ENCODE results near the gene SLC25A29. TPM values are rescaled to one million over a fixed set of nuclear protein-coding genes. Genes with fewer than 3 reads are reported as not detected.

Gene SLC25A29
- total and polyA plus RNA-seq, 2 of the 13 experiments (the other 11 are each of a cell fraction or from before 2014, with no cell fraction given): 12.2 to 17.2 TPM

DNA sequence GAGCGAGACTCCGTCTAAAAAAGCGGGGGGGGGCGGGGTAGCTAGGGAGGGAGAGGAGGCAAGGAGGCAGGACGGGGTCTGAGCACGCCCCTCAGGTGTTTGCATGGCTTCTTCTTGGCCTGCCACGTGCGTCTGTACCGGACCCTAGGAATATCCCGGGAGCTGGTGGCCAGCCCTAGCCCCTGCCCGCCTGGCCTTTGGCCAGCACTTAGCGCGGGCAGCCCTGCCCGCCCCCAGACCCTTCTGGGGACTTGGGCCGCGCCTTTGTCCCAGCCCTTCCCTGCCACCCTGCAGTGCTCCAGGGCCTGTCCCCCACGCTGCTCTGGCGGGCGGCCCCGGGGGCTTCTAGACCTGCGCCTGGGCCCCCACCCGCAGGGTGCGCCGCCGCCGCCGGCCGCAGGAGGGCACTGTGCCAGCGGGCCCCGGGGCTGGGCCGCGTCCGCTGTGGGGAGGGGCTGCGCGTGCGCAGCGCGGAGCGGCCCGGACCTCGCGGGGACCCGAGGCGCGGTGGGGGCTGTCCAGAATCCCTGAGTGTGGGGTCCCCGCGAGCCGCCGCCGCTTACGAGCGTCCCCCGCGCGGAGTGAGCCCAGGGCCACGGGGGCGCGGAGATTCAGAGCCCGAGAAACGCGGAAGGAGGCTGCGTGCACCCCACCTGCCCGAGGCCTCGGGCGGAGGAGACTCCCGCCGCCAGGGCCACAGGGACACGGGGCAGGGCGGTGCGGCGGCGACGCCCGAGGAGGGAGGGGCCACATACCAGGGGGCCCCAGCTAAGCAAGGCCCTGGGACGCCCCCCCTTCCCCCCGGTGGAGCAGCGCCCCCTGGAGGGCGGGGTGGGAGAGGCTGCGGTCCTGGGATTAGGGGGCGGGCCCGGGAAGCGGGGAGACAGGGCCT lies 21.0 kb downstream of the SLC25A29 start (continued):
- TF ChIP-seq, protein P1, sequence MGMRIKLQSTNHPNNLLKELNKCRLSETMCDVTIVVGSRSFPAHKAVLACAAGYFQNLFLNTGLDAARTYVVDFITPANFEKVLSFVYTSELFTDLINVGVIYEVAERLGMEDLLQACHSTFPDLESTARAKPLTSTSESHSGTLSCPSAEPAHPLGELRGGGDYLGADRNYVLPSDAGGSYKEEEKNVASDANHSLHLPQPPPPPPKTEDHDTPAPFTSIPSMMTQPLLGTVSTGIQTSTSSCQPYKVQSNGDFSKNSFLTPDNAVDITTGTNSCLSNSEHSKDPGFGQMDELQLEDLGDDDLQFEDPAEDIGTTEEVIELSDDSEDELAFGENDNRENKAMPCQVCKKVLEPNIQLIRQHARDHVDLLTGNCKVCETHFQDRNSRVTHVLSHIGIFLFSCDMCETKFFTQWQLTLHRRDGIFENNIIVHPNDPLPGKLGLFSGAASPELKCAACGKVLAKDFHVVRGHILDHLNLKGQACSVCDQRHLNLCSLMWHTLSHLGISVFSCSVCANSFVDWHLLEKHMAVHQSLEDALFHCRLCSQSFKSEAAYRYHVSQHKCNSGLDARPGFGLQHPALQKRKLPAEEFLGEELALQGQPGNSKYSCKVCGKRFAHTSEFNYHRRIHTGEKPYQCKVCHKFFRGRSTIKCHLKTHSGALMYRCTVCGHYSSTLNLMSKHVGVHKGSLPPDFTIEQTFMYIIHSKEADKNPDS (CRISPR knock-in tag; IDR thresholded peaks at IDR 0.05): no peak
- TF ChIP-seq, protein P2, sequence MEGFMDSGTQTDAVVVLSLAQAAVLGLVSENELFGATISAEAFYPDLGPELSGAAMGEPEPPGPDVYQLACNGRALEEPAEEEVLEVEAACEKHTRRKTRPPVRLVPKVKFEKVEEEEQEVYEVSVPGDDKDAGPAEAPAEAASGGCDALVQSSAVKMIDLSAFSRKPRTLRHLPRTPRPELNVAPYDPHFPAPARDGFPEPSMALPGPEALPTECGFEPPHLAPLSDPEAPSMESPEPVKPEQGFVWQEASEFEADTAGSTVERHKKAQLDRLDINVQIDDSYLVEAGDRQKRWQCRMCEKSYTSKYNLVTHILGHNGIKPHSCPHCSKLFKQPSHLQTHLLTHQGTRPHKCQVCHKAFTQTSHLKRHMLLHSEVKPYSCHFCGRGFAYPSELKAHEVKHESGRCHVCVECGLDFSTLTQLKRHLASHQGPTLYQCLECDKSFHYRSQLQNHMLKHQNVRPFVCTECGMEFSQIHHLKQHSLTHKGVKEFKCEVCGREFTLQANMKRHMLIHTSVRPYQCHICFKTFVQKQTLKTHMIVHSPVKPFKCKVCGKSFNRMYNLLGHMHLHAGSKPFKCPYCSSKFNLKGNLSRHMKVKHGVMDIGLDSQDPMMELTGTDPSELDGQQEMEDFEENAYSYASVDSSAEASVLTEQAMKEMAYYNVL (CRISPR knock-in tag; IDR thresholded peaks at IDR 0.05; ENCODE audit: borderline replicate concordance): no peak
- TF ChIP-seq NFE2 (CRISPR knock-in tag; IDR thresholded peaks at IDR 0.05): 0 out of 2 replicates have a peak, but pooled peaks have one; percentile 16
- TF ChIP-seq HES4 (CRISPR knock-in tag; IDR thresholded peaks at IDR 0.05; ENCODE audit: borderline replicate concordance): peak; percentile 56; the same call in 1 of the 2 replicates
- no peak for TF ChIP-seq CHD4 (IDR thresholded peaks at IDR 0.05; ENCODE audit: borderline replicate concordance, low read length)
- TF ChIP-seq, protein P3, sequence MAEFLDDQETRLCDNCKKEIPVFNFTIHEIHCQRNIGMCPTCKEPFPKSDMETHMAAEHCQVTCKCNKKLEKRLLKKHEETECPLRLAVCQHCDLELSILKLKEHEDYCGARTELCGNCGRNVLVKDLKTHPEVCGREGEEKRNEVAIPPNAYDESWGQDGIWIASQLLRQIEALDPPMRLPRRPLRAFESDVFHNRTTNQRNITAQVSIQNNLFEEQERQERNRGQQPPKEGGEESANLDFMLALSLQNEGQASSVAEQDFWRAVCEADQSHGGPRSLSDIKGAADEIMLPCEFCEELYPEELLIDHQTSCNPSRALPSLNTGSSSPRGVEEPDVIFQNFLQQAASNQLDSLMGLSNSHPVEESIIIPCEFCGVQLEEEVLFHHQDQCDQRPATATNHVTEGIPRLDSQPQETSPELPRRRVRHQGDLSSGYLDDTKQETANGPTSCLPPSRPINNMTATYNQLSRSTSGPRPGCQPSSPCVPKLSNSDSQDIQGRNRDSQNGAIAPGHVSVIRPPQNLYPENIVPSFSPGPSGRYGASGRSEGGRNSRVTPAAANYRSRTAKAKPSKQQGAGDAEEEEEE (CRISPR knock-in tag; IDR thresholded peaks at IDR 0.05; ENCODE audit: borderline replicate concordance): no peak
- TF ChIP-seq ARNTL (CRISPR knock-in tag; IDR thresholded peaks at IDR 0.05): 0 out of 2 replicates have a peak, but pooled peaks have one; percentile 30
- TF ChIP-seq, protein P4, sequence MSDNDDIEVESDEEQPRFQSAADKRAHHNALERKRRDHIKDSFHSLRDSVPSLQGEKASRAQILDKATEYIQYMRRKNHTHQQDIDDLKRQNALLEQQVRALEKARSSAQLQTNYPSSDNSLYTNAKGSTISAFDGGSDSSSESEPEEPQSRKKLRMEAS (IDR thresholded peaks at IDR 0.05): peak; percentile 91
- TF ChIP-seq, protein P5, sequence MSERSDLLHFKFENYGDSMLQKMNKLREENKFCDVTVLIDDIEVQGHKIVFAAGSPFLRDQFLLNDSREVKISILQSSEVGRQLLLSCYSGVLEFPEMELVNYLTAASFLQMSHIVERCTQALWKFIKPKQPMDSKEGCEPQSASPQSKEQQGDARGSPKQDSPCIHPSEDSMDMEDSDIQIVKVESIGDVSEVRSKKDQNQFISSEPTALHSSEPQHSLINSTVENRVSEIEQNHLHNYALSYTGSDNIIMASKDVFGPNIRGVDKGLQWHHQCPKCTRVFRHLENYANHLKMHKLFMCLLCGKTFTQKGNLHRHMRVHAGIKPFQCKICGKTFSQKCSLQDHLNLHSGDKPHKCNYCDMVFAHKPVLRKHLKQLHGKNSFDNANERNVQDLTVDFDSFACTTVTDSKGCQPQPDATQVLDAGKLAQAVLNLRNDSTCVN (CRISPR knock-in tag; IDR thresholded peaks at IDR 0.05; ENCODE audit: borderline replicate concordance): no peak
- no peak for TF ChIP-seq SOX5 (CRISPR knock-in tag; IDR thresholded peaks at IDR 0.05; ENCODE audit: borderline replicate concordance)
- 0 out of 2 replicates have a peak, but pooled peaks have one; percentile 25 for TF ChIP-seq SP5 (CRISPR knock-in tag; IDR thresholded peaks at IDR 0.05; ENCODE audit: borderline replicate concordance, low read depth)
- TF ChIP-seq, protein P6, sequence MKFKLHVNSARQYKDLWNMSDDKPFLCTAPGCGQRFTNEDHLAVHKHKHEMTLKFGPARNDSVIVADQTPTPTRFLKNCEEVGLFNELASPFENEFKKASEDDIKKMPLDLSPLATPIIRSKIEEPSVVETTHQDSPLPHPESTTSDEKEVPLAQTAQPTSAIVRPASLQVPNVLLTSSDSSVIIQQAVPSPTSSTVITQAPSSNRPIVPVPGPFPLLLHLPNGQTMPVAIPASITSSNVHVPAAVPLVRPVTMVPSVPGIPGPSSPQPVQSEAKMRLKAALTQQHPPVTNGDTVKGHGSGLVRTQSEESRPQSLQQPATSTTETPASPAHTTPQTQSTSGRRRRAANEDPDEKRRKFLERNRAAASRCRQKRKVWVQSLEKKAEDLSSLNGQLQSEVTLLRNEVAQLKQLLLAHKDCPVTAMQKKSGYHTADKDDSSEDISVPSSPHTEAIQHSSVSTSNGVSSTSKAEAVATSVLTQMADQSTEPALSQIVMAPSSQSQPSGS (CRISPR knock-in tag; IDR thresholded peaks at IDR 0.05): no peak
- TF ChIP-seq, protein P7, sequence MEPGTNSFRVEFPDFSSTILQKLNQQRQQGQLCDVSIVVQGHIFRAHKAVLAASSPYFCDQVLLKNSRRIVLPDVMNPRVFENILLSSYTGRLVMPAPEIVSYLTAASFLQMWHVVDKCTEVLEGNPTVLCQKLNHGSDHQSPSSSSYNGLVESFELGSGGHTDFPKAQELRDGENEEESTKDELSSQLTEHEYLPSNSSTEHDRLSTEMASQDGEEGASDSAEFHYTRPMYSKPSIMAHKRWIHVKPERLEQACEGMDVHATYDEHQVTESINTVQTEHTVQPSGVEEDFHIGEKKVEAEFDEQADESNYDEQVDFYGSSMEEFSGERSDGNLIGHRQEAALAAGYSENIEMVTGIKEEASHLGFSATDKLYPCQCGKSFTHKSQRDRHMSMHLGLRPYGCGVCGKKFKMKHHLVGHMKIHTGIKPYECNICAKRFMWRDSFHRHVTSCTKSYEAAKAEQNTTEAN (CRISPR knock-in tag; conservative IDR thresholded peaks at IDR 0.05): peak; percentile 60
- TF ChIP-seq SRSF1 (optimal IDR thresholded peaks at IDR 0.05; ENCODE audit: low read depth, low read length): peak; percentile 76
- TF ChIP-seq ERF (CRISPR knock-in tag; IDR thresholded peaks at IDR 0.05): peak; percentile 70; the same call in 1 of the 2 replicates
- no peak for TF ChIP-seq CBX2 (IDR thresholded peaks at IDR 0.05; ENCODE audit: low read depth, low read length)
- peak; percentile 25; the same call in 1 of the 2 replicates for TF ChIP-seq CBX2 (CRISPR knock-in tag; IDR thresholded peaks at IDR 0.05; ENCODE audit: low read depth)
- no peak for TF ChIP-seq ZNF143 (CRISPR knock-in tag; IDR thresholded peaks at IDR 0.05)
